Subcutaneous adipose tissue (tissue), 4 donors: ENCODE data around the gene PRPSAP2. TPM values are rescaled to one million over a fixed set of nuclear protein-coding genes. Genes with fewer than 3 reads are reported as not detected.

Experiments
- total RNA-seq, 4 donors: library from RNA; depleted of rRNA; stranded (reverse); fragments of >200 nt; gene quantifications; one replicate each; pipeline ENCODE4 v1.1.0, GENCODE V29; 2016
- TF ChIP-seq, protein P1 (sequence below): fragments of 450-650 bp; IDR thresholded peaks from one replicate; pipeline ENCODE4 v1.5.1; 2016; ENCODE audit warnings: low read depth, mild to moderate bottlenecking, control low read depth, antibody characterized with exemption, moderate library complexity

Gene PRPSAP2
- total RNA-seq, 4 donors from 2014 or later, result 12.6 to 45.4 (median 16.7) TPM

DNA sequence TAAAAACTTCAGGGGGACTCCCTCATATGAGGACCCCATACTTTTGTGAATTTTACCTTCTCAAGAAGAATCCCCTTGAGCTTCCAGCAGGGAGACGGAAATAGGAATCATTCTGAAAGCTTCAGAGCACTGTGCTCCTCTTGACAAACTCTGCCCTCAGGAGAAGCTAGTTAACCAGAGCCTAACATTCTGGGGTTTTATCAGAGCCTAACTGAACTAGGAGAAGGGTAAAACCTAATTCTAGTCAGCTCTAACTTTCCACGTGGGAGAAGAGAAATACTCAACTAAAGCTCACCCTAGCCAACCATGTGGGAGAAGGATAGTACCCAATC, 80.7 kb downstream of the PRPSAP2 start:
- TF ChIP-seq, protein P1, sequence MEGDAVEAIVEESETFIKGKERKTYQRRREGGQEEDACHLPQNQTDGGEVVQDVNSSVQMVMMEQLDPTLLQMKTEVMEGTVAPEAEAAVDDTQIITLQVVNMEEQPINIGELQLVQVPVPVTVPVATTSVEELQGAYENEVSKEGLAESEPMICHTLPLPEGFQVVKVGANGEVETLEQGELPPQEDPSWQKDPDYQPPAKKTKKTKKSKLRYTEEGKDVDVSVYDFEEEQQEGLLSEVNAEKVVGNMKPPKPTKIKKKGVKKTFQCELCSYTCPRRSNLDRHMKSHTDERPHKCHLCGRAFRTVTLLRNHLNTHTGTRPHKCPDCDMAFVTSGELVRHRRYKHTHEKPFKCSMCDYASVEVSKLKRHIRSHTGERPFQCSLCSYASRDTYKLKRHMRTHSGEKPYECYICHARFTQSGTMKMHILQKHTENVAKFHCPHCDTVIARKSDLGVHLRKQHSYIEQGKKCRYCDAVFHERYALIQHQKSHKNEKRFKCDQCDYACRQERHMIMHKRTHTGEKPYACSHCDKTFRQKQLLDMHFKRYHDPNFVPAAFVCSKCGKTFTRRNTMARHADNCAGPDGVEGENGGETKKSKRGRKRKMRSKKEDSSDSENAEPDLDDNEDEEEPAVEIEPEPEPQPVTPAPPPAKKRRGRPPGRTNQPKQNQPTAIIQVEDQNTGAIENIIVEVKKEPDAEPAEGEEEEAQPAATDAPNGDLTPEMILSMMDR, result no peak

DNA sequence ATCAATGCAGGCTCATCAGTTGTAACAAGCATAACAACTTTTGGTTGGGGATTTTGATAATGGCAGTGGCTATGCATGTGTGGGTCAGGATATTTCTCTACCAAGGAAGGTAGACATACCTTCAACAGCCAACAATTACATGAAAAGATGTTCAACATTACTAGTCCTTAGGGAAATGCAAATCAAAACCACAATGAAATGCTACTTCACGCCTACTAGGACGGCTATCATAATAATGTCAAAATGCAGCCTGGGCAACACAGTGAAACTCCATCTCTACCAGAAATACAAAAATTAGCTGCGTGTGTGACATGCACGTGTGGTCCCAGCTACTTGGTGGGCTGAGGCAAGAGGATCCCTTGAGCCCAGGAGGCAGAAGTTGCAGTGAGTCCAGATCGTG, 86.7 kb downstream of the PRPSAP2 start:
- TF ChIP-seq, protein P1, result no peak

DNA sequence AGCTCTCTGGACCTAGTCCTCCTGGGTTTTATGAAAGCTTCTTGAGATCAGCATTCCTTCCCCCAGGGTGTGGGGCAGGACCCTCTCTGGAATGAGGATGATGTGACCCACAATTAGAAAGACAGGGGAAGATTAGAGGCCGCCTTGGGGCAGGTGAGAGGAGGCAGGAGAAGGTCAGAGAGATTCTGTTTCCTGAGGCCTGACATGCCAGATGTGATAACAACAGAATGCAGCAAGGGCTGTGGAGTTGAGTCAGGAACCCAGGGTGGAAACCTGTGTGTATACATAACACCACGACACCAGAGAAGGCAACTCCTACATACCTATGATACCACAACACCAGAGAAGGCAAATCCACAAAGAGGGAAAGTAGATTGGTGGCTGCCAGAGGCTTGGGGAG, 88.6 kb downstream of the PRPSAP2 start:
- TF ChIP-seq, protein P1, result no peak

DNA sequence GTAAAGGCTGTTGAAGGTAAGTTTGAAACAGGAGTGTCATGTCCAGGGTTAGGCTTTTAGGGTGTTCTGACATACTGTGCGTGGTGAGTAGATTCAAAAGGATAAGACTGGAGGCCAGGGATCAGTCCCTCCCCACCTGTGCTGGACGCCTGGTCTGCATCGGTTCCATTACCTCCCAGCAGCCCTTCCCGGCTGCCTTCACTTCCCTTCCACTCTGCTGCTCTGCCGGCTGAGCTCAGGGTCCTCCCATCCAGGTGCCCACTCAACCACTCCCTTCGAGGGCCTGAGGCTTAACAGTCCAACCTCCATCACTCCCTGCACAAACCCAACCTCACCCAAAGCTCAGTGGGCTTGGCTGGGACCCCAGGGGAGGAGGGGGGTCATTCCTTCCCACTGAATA, 89.9 kb downstream of the PRPSAP2 start:
- TF ChIP-seq, protein P1, result no peak

DNA sequence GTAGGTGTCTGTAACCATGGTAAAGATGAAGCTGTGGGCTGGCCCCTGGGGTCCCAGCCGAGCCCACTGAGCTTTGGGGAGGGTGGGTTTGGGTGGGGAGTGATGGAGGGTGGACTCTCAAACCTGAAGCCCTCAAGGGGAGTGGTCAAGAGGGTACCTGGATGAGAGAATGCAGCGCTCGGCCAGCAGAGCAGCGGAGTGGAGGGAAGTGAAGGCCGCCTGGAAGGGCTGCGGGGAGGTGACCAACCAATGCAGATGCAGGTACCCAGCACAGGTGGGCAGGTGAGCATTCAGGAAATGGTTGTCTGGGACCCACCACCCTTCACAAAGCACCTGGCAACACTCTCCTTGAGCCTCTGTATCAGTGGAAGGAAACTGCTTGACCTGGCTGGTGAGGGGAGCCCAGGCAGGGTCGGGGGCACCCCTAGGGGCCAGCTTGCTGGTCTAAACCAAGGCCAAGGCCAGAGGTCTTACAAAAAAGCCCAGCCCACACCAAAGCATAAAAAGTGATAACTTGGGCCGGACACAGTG, 90.6 kb downstream of the PRPSAP2 start:
- TF ChIP-seq, protein P1, result no peak

DNA sequence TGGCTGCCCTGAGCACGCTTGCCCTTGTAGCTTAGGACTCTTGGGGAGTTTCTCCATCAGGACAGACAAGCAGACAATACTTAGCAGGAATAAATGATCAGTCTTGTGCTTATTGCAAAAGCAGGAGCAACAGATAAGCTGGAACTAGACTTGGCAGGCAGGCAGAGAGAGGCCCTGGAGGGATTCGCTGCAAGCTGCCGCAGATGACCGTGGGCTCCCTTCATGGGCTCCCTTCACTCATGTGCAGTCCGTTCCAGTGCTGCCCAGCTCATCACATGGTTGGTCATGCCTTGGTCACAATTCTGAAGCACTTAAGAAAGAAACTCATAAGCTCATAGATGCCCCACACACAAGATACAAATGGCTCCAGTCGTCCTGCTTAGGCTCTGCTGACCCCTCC, 91.6 kb downstream of the PRPSAP2 start:
- TF ChIP-seq, protein P1, result no peak

DNA sequence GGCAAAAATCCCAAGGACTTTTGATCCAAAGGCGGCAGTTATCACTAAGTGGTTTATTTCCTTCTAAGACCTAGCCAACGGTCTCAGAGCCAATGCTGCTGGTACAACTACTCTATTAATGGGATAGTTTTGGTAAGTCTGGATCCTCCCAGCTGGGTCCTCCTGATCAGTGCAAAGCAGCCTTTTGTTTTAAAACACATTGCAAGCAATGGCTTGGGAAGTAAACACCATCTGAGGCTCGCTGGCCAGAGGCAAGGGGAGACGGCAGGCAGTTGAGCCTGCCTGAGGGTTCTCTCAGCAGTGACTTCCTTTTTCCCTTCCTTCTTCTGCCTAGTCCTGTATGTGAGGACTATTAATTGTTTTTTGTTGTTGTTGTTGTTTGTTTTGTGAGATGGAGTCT, 92.4 kb downstream of the PRPSAP2 start:
- TF ChIP-seq, protein P1, result no peak
